ENCODE results near the gene MAPK9. TPM values are rescaled to one million over a fixed set of nuclear protein-coding genes. Genes with fewer than 3 reads are reported as not detected.
A peak's percentile ranks its signal among the peaks of the same experiment; 100 is the strongest.

Gene MAPK9
- total RNA-seq, 1 donor from 2014 or later = 36.1 TPM

GRCh38 chr5:180233729-180234128 lies 58.2 kb downstream of the MAPK9 start:
- TF ChIP-seq CTCF (conservative IDR thresholded peaks at IDR 0.05) = no peak

GRCh38 chr5:180230017-180230416 lies 61.9 kb downstream of the MAPK9 start:
- peaks cover 9% of the 10 kb centered on the region for H3K9me3 Mint-ChIP-seq
- no peak for TF ChIP-seq CTCF (conservative IDR thresholded peaks at IDR 0.05)
- H3K36me3 Mint-ChIP-seq (ENCODE audit: low read depth) = peaks cover 46% of the 10 kb centered on the region
- peaks cover 9% of the 10 kb centered on the region for H3K4me1 Mint-ChIP-seq
- H3K27ac Mint-ChIP-seq (ENCODE audit: unreplicated experiment) = no peak overlapping the region
- no peak overlapping the region for H3K4me3 Mint-ChIP-seq
- no peak for DNase-seq (ENCODE audit: low read depth, low spot score)
- H3K27me3 Mint-ChIP-seq (ENCODE audit: low read depth) = no peaks in the 10 kb centered on the region

More at GRCh38 chr5:180233729-180234128, 58.2 kb downstream of the MAPK9 start:
- Mint-ChIP-seq H3K27ac (ENCODE audit: unreplicated experiment) (no peak overlapping the region), H3K9me3 (no peaks in the 10 kb centered on the region), H3K4me1 (peaks cover 14% of the 10 kb centered on the region), H3K27me3 (ENCODE audit: low read depth) (no peaks in the 10 kb centered on the region), H3K4me3 (no peak overlapping the region), H3K36me3 (ENCODE audit: low read depth) (peaks cover 27% of the 10 kb centered on the region)
- no peak for DNase-seq (ENCODE audit: low read depth, low spot score)

DNA sequence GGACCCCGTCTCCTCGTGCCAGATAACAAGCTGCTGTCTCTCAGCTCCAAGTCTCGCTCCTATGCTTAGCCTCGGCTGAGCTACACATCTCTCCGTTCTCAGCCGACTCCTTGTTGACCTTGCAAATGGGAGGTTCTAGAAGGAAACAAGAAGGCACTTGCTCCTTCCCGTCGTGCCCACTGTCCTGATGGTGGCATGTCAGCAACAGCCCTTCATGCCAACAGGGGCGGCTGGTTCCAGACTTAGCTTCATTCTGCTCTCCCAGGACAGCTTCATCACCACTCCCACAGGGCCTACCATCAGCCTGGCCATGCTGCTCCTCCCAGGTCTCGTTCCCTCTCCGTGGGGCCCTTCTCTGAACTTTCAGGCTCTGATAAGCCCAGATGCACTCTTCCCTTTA lies 69.8 kb downstream of the MAPK9 start:
- H3K4me1 Mint-ChIP-seq = no peaks in the 10 kb centered on the region
- no peaks in the 10 kb centered on the region for H3K27me3 Mint-ChIP-seq (ENCODE audit: low read depth)
- no peak for DNase-seq (ENCODE audit: low read depth, low spot score)
- H3K27ac Mint-ChIP-seq (ENCODE audit: unreplicated experiment) = peak overlapping the region; percentile 45
- H3K9me3 Mint-ChIP-seq = peaks cover 31% of the 10 kb centered on the region
- TF ChIP-seq CTCF (conservative IDR thresholded peaks at IDR 0.05) = no peak
- peaks cover 42% of the 10 kb centered on the region for H3K36me3 Mint-ChIP-seq (ENCODE audit: low read depth)
- H3K4me3 Mint-ChIP-seq = no peak overlapping the region

DNA sequence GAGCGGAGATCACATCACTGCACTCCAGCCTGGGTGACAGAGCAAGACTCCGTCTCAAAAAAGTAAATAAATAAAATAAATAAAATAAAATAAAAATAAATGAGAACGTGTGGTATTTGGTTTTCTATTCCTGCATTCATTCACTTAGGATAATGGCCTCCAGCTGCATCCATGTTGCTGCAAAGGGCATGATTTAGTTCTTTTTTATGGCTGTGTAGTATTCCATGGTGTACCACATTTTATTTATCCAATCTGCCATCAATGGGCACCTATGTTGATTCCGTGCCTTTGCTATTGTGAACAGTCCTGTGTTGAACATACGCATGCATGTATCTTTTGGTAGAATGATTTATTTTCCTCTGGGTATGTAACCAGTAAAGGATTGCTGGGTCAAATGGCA lies 74.1 kb downstream of the MAPK9 start:
- no peak for TF ChIP-seq CTCF (conservative IDR thresholded peaks at IDR 0.05)
- Mint-ChIP-seq H3K27ac (ENCODE audit: unreplicated experiment) (no peak overlapping the region), H3K4me1 (no peaks in the 10 kb centered on the region), H3K9me3 (peaks cover 18% of the 10 kb centered on the region), H3K4me3 (no peak overlapping the region), H3K27me3 (ENCODE audit: low read depth) (no peaks in the 10 kb centered on the region), H3K36me3 (ENCODE audit: low read depth) (peaks cover 15% of the 10 kb centered on the region)
- no peak for DNase-seq (ENCODE audit: low read depth, low spot score)

GRCh38 chr5:180216646-180217171 lies 75.2 kb downstream of the MAPK9 start:
- H3K27me3 Mint-ChIP-seq (ENCODE audit: low read depth) = no peaks in the 10 kb centered on the region
- H3K4me1 Mint-ChIP-seq = no peaks in the 10 kb centered on the region
- no peak overlapping the region for H3K4me3 Mint-ChIP-seq
- peaks cover 15% of the 10 kb centered on the region for H3K9me3 Mint-ChIP-seq
- TF ChIP-seq CTCF (conservative IDR thresholded peaks at IDR 0.05) = no peak
- H3K27ac Mint-ChIP-seq (ENCODE audit: unreplicated experiment) = no peak overlapping the region
- DNase-seq (ENCODE audit: low read depth, low spot score) = no peak
- H3K36me3 Mint-ChIP-seq (ENCODE audit: low read depth) = peaks cover 8% of the 10 kb centered on the region

All from neural crest cell (in vitro differentiated cells).